ENCODE results near the gene GNPTG.
A peak's percentile ranks its signal among the peaks of the same experiment; 100 is the strongest.

Gene GNPTG

GRCh38 chr16:1348926-1349325 lies 2.8 kb upstream of the GNPTG start:
- no peak for DNase-seq

- DNase-seq = no peak
Observed at GRCh38 chr16:1349351-1349750, 2.4 kb upstream of the GNPTG start.

GRCh38 chr16:1349951-1350350 lies 1.8 kb upstream of the GNPTG start:
- DNase-seq = no peak

GRCh38 chr16:1350691-1351090 lies 1.0 kb upstream of the GNPTG start:
- no peak for DNase-seq

- DNase-seq = no peak
Observed at GRCh38 chr16:1351215-1351581, 533 bp upstream of the GNPTG start.

- no peak for DNase-seq
Observed at GRCh38 chr16:1354815-1355540, 3.2 kb downstream of the GNPTG start.

- no peak for DNase-seq
Observed at GRCh38 chr16:1355591-1355990, 3.9 kb downstream of the GNPTG start.

GRCh38 chr16:1356061-1356900 lies 4.5 kb downstream of the GNPTG start:
- no peak for DNase-seq

- DNase-seq = no peak
Observed at GRCh38 chr16:1357906-1358566, 6.3 kb downstream of the GNPTG start.

GRCh38 chr16:1361685-1362360 lies 10.1 kb downstream of the GNPTG start:
- DNase-seq = no peak

GRCh38 chr16:1362807-1363206 lies 11.1 kb downstream of the GNPTG start:
- DNase-seq = no peak

GRCh38 chr16:1363501-1364041 lies 11.8 kb downstream of the GNPTG start:
- peak; percentile 48 for DNase-seq

- DNase-seq = no peak
Observed at GRCh38 chr16:1364510-1364909, 12.8 kb downstream of the GNPTG start.

GRCh38 chr16:1366060-1366711 lies 14.5 kb downstream of the GNPTG start:
- no peak for DNase-seq

GRCh38 chr16:1366712-1367299 lies 15.1 kb downstream of the GNPTG start:
- no peak for DNase-seq

- DNase-seq = no peak
Observed at GRCh38 chr16:1367486-1368174, 15.9 kb downstream of the GNPTG start.

- no peak for DNase-seq
Observed at GRCh38 chr16:1371054-1371978, 19.6 kb downstream of the GNPTG start.

- no peak for DNase-seq
Observed at GRCh38 chr16:1372292-1372950, 20.7 kb downstream of the GNPTG start.

Data from effector CD8-positive, alpha-beta T cell (primary cell).